CD4-positive, alpha-beta T cell (primary cell): ENCODE measurements around the gene TFF1. TPM values are rescaled to one million over a fixed set of nuclear protein-coding genes. Genes with fewer than 3 reads are reported as not detected.
A peak's percentile ranks its signal among the peaks of the same experiment; 100 is the strongest.

Experiments used
- ATAC-seq: fragments of 200-7000 bp; cut with Tn5 transposase; one replicate; pipeline ENCODE4 v1.10.0; 2022; ENCODE audit warnings: mild to moderate bottlenecking; ENCODE audit not compliant: poor library complexity
- CTCF ChIA-PET: fragments of 350-600 bp; sonication (Branson Sonifier 250); formaldehyde crosslinking; loops from one replicate; lab custom pipeline; 2021; ENCODE audit warnings: antibody characterized with exemption, inconsistent platforms; lab: Charles Lee
- POLR2A ChIA-PET: fragments of 350-600 bp; sonication (Branson Sonifier 250); formaldehyde crosslinking; loops from one replicate; lab custom pipeline; 2021; ENCODE audit warnings: antibody characterized with exemption, inconsistent platforms; lab: Charles Lee
- DNase-seq, 14 experiments: peaks; one replicate each; pipeline ENCODE4 v3.0.0-alpha.2; 2013 to 2020; ENCODE audit warnings: mixed read lengths in 2 of 14
- H3K27ac ChIP-seq, 2 donors: one replicate each; pipeline versions ENCODE4 v1.5.1 to v1.7.0; 2013; ENCODE audit warnings: low read length in 2 of 2, low read depth in 1 of 2, mild to moderate bottlenecking in 1 of 2
- H3K27me3 ChIP-seq, 2 experiments: 1 replicate in 1 of 2; 2 replicates in 1 of 2; pipeline versions ENCODE4 v1.6.1 to v1.7.0; 2013; ENCODE audit warnings: low read length in 2 of 2, control low read depth in 1 of 2, mild to moderate bottlenecking in 1 of 2, moderate library complexity in 1 of 2; ENCODE audit not compliant: insufficient read depth in 2 of 2, control insufficient read depth in 1 of 2
- H3K36me3 ChIP-seq: one replicate; pipeline ENCODE4 v1.6.1; 2013; ENCODE audit warnings: low read length, control low read depth; ENCODE audit not compliant: insufficient read depth
- H3K4me1 ChIP-seq: one replicate; pipeline ENCODE4 v1.6.1; 2013; ENCODE audit warnings: low read length, control low read depth; ENCODE audit not compliant: insufficient read depth
- H3K4me3 ChIP-seq: one replicate; pipeline ENCODE4 v1.5.1; 2013; ENCODE audit warnings: mild to moderate bottlenecking, low read length, moderate library complexity
- H3K9me3 ChIP-seq, 2 experiments: 1 replicate in 1 of 2; 2 replicates in 1 of 2; pipeline versions ENCODE4 v1.6.1 to v1.7.0; 2013; ENCODE audit warnings: low read length in 2 of 2, mild to moderate bottlenecking in 2 of 2, control low read depth in 1 of 2, moderate library complexity in 1 of 2; ENCODE audit not compliant: control insufficient read depth in 1 of 2, insufficient read depth in 1 of 2
- H3K27ac Mint-ChIP-seq: one replicate; pipeline ENCODE4 v1.8.0; 2020; ENCODE audit warnings: mixed read lengths
- H3K27me3 Mint-ChIP-seq: one replicate; pipeline ENCODE4 v1.8.0; 2021; ENCODE audit warnings: mixed read lengths
- H3K36me3 Mint-ChIP-seq: one replicate; pipeline ENCODE4 v1.8.0; 2021; ENCODE audit warnings: low read depth, mixed read lengths
- H3K4me1 Mint-ChIP-seq: one replicate; pipeline ENCODE4 v1.8.0; 2021; ENCODE audit warnings: low read depth, mixed read lengths
- H3K4me3 Mint-ChIP-seq: one replicate; pipeline ENCODE4 v1.8.0; 2020; ENCODE audit warnings: mild to moderate bottlenecking, mixed read lengths
- H3K9me3 Mint-ChIP-seq: one replicate; pipeline ENCODE4 v1.8.0; 2020; ENCODE audit warnings: mixed read lengths
- intact Hi-C, 2 experiments: fragments of 100-400 bp; cut with DNase I in 1 of 2; cut with micrococcal nuclease in 1 of 2; formaldehyde crosslinking; loops; one replicate each; pipeline versions ENCODE4 v1.15.1 to v1.9.0; 2023 to 2025; cut with DNase I, micrococcal nuclease
- total RNA-seq, 174 experiments: library from RNA in 2 of 174; stranded (reverse) in 2 of 174; gene quantifications; one replicate each; pipeline ENCODE4 v1.2.3 and lab custom pipeline; 2021 to 2026
- TF ChIP-seq, protein P1 (sequence below): fragments of 200-600 bp; IDR thresholded peaks from one replicate; pipeline ENCODE4 v1.8.0; 2022; ENCODE audit warnings: antibody characterized with exemption, mild to moderate bottlenecking

The TFF1 gene
- total RNA-seq, 2 experiments from 2014 or later, result not detected

DNA sequence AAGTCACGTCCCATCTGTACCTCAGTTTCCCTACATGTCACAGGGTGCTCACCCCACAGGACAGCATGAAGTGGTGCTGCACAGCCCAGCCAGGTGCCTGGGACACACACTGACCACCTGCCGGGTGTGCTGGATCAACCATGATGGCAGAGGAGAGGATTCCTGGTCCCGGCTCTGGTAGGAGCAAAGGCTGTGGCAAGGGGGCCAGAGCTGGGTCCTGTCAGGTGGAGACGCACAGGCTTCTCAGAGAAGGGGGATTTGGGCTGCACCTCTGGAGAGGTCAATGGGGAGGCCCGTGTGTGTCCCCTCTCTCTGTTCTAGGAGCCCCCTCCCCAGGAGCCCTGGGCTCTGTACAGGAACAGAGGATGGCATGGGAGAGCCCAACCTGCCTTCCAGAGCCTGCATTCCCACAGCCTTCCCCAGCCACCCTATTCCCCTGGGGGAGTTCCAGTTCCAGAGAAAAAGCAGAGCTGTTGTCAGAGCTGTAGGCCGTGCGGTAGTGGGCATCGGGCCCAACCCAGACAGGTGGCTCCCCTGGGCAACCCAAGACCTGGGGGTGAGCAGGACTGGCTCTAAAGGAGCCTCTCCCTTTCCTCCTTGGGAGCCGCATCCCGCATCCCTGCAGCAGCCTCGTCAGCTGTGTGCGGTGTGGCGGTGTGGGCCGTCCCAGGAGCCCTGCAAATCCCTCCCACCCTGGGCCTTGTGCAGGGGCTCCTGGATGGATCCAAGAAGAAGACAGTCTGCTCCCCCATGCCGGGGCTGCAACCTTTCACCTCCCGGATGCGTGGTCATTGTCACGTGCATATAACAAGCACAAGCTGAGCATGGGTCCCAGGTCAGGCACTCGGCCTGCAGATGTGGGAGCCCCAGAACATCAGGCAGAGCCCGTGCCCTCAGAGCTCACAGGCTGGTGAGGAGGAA is 48.2 kb downstream of the TFF1 start:
- no peaks in the 10 kb centered on the region for H3K9me3 Mint-ChIP-seq
- Histone ChIP-seq H3K27ac (no peak overlapping the region), H3K4me3 (no peak overlapping the region), H3K4me1 (peaks cover 7% of the 10 kb centered on the region), H3K9me3 (no peaks in the 10 kb centered on the region), H3K27me3 (no peaks in the 10 kb centered on the region), H3K36me3 (no peaks in the 10 kb centered on the region)
- intact Hi-C loops, result no loop called here
- no peaks in the 10 kb centered on the region for H3K4me1 Mint-ChIP-seq
- peaks cover under 1% of the 10 kb centered on the region for H3K27me3 Mint-ChIP-seq
- H3K4me3 Mint-ChIP-seq, result no peak overlapping the region
- no peaks in the 10 kb centered on the region for H3K36me3 Mint-ChIP-seq
- no peak for ATAC-seq
- DNase-seq, result peak in 1 of 14 experiments; percentile 17
- TF ChIP-seq, protein P1, sequence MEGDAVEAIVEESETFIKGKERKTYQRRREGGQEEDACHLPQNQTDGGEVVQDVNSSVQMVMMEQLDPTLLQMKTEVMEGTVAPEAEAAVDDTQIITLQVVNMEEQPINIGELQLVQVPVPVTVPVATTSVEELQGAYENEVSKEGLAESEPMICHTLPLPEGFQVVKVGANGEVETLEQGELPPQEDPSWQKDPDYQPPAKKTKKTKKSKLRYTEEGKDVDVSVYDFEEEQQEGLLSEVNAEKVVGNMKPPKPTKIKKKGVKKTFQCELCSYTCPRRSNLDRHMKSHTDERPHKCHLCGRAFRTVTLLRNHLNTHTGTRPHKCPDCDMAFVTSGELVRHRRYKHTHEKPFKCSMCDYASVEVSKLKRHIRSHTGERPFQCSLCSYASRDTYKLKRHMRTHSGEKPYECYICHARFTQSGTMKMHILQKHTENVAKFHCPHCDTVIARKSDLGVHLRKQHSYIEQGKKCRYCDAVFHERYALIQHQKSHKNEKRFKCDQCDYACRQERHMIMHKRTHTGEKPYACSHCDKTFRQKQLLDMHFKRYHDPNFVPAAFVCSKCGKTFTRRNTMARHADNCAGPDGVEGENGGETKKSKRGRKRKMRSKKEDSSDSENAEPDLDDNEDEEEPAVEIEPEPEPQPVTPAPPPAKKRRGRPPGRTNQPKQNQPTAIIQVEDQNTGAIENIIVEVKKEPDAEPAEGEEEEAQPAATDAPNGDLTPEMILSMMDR, result no peak
- ChIA-PET POLR2A (no interaction called here), CTCF (interaction anchor here (0.6 kb wide), 1 partner anchor 9 kb away, joined by 3 read pairs; no protein-coding TSS in a partner anchor)
- no peak overlapping the region for H3K27ac Mint-ChIP-seq

DNA sequence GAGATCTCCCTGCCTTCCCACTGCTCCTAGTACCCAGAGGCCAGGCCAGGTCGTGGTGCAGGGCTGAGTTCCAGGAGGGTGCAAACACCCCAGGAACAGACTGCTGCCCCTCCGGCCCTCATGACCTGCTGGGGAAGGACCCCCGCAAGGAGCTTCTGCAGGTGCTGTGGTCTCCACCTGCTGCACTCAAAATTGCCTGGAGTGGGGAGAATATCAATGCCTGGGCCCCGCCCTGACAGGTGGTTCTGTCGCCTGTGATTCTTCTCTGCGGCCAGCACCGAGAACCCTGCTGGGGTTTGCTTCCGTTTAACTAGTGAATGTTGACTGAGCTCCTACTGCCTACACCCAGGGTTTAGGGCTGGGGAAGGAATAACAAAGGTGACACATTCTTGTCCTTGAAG is 49.0 kb downstream of the TFF1 start:
- Mint-ChIP-seq H3K9me3 (no peaks in the 10 kb centered on the region), H3K27me3 (no peaks in the 10 kb centered on the region), H3K4me3 (no peak overlapping the region), H3K36me3 (no peaks in the 10 kb centered on the region), H3K4me1 (no peaks in the 10 kb centered on the region), H3K27ac (no peak overlapping the region)
- H3K4me1 ChIP-seq, result peaks cover 7% of the 10 kb centered on the region
- H3K27me3 ChIP-seq, result no peaks in the 10 kb centered on the region
- ChIA-PET POLR2A (no interaction called here), CTCF (no interaction called here)
- no peak overlapping the region for H3K4me3 ChIP-seq
- no peaks in the 10 kb centered on the region for H3K36me3 ChIP-seq
- ATAC-seq (no peak), DNase-seq (peak in 1 of 14 experiments; percentile 14)
- TF ChIP-seq, protein P1, result no peak
- no peaks in the 10 kb centered on the region for H3K9me3 ChIP-seq
- no peak overlapping the region for H3K27ac ChIP-seq
- intact Hi-C loops, result no loop called here

DNA sequence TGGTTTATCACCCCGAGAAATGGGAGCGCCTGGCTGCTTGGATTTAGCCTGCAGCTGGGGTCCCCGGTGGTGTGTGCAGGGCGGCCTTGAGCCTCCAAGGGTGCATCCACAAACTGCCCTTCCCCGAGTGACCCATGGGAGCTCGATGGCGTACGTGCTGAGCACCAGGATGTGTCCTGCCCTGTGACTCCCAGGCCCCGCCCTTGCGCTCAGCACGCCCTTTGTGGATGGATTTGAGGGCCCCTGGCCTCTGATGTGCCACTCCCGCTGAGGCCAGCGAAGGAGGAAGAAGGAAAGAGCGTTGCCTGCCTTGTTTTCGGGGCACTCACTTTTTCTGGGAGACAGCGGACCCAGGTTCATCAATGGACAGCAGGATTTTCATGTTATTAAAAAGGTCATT is 49.4 kb downstream of the TFF1 start:
- Histone ChIP-seq H3K27me3 (no peaks in the 10 kb centered on the region), H3K36me3 (no peaks in the 10 kb centered on the region), H3K4me1 (peaks cover 7% of the 10 kb centered on the region), H3K27ac (no peak overlapping the region), H3K9me3 (no peaks in the 10 kb centered on the region), H3K4me3 (no peak overlapping the region)
- H3K4me1 Mint-ChIP-seq, result no peaks in the 10 kb centered on the region
- H3K9me3 Mint-ChIP-seq, result no peaks in the 10 kb centered on the region
- ChIA-PET CTCF (no interaction called here), POLR2A (no interaction called here)
- intact Hi-C loops, result no loop called here
- TF ChIP-seq, protein P1, result no peak
- H3K27me3 Mint-ChIP-seq, result no peaks in the 10 kb centered on the region
- H3K36me3 Mint-ChIP-seq, result no peaks in the 10 kb centered on the region
- ATAC-seq (no peak), DNase-seq (peak in 1 of 14 experiments; percentile 25)
- no peak overlapping the region for H3K27ac Mint-ChIP-seq
- no peak overlapping the region for H3K4me3 Mint-ChIP-seq
